HG03095 (cell line): ENCODE data around the gene NELFB.

Experiments used
- ATAC-seq: cut with Tn5 transposase; IDR thresholded peaks from one replicate; pipeline ENCODE4 v1.9.1; 2021; ENCODE audit warnings: moderate library complexity; ENCODE audit not compliant: unreplicated experiment

NELFB gene

DNA sequence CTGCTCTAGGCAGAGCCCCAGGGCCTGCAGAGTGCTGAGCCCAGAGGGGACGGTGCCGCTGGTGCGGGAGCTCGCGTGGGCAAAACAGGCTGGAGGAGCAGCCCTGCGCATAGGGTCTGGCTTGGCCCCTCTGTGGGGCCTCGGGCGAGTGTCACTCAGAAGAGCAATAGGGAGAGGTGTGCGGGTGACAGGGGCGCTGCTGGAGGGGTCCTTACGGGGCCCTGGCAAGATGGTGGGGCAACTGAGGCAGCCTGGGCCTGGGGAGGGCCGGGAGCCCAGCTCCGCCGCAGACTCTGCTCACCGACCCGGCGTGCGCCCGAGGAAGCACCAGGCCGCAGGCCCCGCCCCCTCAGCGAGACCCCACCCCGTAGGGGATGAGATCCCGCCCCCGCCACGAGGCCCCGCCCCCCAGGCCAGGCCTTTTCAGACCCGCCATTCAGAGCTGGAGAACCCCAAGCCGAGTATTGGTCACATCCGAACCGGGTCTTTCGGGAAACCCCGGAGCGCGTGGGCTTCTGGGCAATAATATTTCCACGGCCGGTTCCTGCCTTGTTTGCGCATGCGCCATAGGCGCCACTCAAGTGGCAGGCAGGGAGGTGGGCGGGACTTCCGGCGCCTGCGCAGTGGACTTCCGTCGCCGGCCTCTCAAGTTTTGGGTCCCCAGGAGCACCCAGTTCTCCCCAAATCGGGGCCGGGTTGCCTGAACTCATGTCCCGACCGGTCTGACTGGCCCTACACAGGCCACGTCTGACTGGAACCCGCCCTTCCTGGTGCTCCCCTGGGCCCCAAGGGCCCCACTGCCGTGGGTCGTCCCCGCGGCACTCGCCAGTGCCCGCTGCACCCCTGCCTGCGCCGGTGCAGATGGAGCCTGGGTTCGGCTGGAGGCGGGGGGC lies 31.8 kb upstream of the NELFB start:
- peak; percentile 59 for ATAC-seq

DNA sequence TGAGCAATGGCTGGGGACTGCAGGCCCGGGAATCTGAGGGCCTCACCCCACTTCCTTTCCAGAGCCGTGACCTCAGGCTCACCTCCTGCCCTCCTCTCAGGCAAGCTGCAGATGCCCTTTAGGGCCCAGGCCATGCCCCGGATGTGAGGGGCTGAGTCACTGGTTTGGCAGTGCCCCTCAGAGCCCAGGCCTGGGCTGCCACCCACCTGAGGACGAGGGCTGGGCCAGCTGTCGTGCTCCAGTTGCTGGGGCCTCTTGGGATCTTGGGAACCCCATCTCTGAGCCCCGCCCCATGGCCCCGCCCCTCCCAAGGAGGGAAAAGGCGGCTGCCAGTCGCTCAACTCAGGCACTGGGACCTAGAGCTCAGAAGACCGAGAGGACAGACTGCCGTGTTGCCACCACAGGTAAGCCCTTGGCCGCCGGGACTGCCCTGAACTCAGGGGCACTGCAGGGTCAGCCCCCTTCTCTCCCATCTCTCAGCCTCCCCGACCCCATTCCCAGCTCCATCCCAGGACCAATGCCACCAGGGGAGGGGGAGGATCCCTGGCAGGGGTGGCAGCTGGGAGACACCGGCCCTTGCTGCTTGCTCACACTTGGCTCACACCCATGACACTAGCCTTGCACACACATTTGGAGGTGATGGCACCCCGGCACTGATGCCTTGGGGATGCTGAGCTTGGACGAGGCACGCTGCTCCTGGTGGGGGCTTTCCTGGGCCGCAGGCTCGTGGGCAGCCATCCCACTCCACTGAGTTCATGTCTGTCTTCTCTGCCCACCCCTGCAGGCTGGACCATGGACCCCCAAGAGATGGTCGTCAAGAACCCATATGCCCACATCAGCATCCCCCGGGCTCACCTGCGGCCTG lies 30.1 kb upstream of the NELFB start, which contains the start of gene CYSRT1:
CYSRT1 (plus strand) TSS at position 345 of the 865 bp plus-strand sequence; CDS start at position 793, 448 bp downstream.
- ATAC-seq = no peak

DNA sequence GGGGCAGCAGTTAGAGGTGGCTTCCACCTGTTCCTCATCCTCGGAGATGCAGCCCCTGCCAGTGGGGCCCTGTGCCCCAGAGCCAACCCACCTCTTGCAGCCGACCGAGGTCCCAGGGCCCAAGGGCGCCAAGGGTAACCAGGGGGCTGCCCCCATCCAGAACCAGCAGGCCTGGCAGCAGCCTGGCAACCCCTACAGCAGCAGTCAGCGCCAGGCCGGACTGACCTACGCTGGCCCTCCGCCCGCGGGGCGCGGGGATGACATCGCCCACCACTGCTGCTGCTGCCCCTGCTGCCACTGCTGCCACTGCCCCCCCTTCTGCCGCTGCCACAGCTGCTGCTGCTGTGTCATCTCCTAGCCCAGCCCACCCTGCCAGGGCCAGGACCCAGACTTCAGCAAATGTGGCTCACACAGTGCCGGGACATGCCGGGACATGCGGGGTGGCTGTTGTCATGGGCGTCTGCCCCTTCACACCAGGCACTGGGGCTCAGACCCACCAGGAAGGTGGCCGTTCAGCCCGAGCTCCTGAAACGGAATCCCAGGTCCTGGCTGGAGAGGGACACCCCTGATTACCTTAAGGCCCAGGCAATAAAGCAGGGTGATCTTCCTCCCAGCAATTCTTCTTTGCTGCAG lies 29.3 kb upstream of the NELFB start:
- ATAC-seq = no peak

DNA sequence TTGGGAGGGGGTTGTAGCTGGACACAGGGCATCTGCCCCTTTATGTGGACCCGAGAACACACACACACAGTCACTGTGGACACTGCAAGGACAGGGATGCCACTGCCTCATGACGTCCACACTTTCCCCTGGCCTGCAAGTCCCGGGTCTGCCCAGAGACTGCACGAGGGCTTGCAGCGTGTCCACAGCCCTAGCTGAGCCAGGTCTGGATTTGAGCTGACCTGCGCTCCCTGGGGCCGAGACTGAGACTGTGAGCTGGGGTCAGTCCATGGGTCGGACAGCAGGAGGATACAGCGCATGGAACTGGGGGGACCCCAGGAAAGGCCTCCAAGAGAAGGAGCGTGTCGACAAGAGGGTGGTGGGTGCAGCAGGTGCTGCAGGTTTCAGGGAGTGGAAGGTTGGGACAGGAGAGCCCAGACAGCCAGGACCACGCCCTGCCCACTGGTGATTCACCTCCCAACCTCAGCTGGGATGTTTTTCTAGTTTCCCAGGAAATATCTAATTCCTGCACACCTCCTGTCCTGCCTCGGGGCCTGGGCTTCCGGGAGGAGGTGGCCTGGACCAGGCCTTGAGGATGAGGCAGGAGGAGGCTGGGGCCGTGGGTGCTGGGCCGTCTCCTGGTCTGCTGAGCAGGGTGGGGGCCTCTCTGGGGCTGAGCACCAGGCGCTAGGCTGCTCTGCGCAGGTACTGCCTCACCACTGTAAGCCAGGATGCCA lies 28.6 kb upstream of the NELFB start:
- no peak for ATAC-seq

DNA sequence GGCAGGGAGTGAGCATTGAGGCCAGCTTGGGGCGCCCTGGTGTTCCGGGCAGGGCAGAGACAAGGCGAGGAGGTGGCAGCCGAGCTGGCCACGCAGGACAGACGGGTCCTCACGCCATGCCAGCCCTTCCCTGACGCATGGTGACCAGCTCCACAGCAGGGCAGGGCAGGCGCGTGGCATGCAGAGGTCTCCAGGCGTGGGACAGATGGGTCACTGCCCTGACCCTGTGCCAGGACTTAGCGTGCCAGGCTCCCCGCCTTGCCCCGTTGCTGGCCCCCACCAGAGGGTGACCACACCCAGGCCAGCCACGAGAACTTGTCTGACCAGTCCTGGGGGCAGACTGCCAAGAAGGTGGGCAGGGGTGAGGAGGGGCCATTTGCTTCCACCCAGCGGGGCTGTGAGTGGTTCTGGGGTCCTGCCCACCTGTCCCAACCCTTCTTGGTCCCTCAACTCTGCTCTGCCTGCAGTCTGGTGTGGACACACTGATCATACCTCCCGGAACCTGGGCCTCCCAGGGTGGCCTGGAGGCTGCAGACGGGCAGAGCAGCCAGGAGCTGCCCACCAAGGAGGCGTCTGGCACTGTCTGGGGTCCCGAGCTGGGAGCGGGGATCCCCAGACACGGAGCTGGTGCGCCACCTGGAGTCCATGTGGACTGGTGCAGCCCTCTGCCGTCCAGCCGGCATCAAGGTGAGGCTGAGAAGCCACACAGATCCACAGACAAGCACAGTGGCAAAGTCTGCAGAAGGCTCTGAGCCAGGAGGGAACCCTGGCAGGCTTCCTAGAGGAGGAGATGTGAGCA lies 27.9 kb upstream of the NELFB start, which contains the start of gene RNF224:
RNF224 (plus strand) TSS at position 449 of the 799 bp plus-strand sequence. CDS start 834 bp downstream, outside the sequence.
- ATAC-seq = no peak

DNA sequence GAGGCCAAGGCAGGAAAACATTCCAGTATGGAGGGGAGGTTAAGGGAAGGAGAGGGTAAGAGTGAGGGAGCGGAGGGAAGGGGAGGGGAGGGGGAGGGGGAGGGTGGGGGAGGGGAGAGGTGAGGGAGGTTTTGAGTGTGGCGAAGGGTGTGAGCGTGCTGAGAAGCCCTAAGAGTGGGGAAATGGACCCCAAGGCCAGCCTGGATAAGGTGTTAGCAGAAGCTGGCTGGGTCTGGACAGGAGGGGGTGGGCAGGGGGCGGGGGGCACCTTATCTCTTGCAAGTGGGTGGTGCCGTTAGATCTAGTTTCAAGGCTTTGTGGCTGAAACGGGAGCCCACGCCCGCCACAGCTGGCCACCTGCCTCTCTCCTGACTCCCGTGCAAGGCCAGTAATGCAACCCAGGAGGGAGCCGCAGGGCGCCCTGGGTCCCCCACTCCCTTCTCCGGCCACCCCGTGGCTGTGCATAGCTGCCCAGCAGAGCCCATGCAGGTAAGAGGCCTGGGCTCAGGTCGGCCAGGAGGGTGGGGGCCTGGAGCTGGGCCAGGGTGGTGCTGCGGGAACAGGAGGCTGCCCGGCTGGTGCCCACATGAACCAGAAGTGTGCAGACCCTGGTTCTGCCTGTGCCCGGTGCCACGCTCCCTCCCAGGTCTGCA lies 27.1 kb upstream of the NELFB start:
- no peak for ATAC-seq

DNA sequence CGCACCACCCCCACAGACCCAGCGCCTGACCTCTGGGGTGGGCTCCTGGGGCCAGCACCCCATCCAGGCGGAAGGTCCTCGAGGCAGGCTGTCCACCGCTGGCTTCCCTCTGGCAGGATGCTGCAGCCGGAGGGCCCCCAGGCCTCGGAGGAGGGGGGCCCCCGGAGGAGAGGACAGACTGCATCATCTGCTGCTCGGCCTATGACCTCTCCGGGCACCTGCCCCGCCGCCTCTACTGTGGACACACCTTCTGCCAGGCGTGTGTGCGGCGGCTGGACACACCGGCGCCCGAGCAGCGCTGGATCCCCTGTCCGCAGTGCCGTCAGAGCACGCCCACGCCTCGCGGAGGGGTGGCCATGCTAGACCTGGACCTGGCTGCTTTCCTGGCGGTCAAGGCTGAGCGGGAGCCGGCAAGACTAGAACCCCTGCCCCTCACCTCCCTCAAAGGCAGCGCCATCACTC lies 26.6 kb upstream of the NELFB start:
- ATAC-seq = no peak

DNA sequence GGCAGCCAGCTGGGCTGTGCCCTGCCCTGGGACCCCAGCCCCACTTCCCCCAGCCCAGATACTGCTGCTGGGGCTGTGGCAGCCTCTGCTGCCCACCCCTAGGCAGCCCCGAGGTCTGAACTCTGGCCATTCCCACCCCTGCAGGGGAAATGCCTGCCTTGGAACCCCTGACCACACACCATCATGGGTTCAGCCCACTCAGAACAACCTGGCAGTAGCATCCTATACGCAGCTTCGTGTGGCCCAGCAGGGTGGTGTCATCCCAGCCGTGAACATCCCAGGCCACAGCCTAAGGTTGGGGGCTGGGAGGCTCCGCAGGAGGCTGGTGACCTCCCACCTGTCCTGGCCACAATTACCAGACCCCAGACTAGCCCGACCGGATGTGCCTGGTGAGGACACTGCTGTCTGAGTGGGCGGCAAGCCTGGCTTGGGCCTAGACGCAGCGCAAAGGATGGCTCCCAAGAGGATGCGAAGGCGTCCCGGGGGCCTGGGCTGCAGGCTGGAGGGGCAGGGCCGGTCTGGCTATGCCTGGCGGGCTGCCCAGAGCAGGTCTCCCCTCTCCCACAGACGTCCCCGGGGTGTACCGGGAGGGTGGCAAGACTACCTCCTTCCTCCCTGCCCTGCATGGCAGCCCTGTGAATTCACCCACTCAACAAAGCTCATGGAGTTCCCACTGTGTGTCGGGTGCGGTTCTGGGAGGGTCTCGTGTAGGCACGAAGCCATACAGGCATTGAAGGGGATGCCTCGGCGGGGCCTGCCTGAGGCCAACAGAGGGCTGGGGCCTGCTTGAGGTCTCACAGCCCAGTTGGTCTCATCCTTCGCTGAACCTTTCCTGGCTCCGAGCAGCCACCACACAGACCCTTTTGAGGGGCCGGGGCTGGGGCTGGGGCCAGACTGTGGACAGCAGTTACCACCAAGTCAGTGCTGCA lies 25.9 kb upstream of the NELFB start:
- no peak for ATAC-seq

DNA sequence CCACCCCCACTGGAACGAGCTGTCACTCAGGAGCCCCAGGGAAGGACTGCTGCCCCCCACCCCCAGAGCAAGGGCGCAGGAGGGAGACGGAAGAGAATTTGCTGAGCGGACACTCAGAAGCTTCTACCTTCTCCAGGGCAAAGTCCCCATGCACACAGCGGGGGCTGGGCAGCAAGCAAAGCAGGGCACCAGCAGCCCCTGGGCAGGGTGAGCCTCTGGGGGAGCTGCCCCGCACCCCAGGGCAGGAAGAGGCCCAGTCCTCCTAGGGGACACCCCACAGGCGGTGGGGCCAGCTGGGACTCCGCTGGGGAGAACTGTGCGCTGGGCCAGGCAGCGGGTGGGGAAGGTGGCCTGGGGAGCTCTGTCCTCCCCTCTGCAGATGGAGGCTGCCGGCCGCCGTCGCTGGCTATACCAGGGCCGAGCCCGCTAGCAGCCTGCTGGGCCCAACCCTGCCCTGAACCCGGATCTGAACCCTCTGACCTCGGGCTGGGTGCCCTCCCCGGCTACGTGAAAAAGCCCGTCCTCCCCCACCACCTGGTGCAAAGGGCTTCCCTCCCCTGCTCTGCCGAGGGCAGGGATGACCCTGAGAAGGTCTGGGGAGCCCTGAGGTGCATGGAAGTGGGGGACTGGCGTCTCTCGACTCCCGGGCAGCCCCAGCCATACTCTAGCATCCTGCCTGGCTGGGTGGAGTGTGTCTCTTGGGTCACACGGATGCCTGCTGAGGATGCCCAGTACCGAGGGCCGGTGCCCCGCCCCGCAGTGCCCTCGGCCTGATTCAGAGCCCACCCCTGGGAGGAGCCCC lies 25.0 kb upstream of the NELFB start:
- ATAC-seq = no peak

DNA sequence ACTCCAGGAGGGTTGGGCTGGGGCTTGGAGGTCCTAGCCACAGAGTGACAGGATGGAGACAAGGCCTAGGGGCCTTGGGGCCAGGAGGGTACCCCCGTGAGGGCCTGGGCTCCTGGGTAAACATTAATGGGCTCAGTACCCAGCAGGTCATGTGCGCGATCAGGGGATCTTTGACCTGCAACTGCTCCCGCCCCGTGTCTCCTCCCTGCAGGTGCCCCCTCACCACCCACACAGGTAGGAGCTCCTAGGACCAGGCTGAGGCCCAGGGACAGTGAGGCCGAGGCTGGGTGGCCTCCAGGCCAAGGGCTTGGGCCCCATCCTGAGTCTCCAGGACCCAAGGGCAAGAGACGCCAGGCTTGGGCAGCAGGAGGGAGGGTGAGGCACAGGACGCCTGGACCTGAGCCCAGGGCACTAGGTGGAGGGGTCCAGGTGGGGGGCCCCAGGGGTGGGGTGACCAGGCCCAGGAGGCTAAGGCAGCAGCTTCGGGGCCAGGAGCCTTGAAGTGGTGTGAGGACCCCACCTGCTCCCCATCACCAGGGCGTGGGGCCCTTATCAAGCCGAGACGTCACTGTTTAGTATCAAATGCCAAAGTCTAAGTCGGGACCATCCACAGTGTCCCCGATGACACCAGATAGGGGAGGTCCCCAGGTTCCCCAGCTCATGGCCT lies 24.3 kb upstream of the NELFB start, which contains the start of gene SLC34A3:
SLC34A3 (plus strand) TSS at position 197 of the 667 bp plus-strand sequence. CDS start 802 bp downstream, outside the sequence.
- ATAC-seq = no peak

DNA sequence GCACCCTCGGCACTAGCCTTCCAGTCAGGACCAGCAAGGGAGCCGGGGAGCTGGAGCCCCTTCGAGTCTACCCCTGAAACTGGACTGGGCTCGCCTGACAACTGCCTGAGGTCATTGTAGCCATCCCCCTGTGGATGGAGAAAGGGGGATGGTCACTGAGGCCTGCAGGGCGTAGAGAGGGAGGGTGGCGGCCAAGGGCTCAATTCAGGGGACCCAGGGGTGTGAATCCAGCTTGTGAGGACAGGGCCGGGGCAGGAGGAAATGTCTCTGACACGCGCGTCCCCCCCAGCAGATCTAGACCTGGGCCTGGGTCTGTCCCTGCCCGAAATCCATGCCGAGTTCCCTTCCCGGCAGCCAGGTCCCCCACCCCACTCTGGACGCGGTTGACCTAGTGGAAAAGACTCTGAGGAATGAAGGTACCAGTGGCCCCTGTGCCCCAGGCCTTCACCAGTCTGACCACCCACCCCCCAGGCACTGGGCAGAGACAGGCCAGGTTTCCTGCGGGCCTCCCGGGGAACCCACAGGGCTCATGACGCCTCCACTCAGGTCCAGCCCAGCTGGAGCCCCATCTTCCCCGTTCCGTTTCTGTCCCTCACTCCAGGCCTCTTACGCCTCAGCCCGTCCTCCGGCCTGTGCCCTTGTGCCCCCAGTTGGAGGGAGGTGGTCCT lies 23.6 kb upstream of the NELFB start:
- ATAC-seq = no peak

DNA sequence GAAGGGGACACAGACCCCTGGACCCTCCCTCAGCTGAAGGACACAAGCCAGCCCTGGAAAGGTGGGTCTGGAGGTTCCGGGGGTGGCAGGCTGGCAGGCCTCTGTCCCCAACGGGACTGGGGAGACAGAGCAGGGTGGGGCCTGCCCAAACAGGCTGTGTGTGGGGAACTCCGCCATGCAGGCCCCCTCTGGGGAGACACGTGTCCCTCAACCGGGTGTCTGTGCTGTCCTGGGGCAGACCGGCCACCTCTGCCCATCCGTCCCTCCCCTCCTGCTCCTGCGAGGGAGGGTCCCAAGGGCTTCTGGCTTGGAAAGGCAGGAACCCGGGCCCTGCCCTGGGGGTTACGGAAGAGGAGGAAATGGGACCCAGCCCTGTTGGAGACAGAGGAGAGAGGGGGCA lies 23.0 kb upstream of the NELFB start:
- ATAC-seq = no peak

DNA sequence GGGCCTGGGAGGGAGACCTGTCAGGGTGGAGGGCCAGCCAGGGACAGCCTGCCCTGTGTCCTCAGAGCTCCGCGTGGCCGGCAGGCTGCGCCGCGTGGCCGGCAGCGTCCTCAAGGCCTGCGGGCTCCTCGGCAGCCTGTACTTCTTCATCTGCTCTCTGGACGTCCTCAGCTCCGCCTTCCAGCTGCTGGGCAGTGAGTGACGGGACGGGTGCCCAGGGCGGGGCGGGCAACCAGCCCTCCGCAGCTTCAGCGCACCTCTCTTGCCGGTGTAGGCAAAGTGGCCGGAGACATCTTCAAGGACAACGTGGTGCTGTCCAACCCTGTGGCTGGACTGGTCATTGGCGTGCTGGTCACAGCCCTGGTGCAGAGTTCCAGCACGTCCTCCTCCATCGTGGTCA lies 22.6 kb upstream of the NELFB start:
- no peak for ATAC-seq

DNA sequence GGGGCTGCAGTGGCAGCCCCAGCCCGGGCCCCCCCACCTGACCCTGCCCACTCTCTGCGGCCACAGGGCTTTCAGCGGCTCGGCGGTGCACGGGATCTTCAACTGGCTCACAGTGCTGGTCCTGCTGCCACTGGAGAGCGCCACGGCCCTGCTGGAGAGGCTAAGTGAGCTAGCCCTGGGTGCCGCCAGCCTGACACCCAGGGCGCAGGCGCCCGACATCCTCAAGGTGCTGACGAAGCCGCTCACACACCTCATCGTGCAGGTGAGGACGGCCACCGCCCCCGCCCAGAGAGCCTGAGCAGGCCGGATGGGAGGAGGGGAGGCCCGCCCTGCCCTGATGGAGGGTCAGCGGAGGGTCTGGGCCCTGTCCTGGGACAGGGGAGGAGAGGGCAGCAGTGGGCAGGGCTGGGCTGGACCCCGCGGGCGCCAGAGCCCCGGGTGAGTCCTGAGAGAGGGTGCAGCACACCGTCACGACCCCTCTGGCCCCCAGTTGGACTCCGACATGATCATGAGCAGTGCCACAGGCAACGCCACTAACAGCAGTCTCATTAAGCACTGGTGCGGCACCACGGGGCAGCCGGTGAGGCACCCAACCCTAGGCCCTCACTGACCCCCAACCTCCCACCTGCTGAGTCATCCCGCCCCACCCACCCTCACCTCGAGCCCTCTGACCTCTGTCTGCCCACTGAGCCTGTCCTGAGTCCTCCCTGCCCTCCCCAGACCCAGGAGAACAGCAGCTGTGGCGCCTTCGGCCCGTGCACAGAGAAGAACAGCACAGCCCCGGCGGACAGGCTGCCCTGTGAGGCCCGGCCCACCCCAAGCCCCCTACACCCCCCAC lies 21.8 kb upstream of the NELFB start:
- no peak for ATAC-seq

DNA sequence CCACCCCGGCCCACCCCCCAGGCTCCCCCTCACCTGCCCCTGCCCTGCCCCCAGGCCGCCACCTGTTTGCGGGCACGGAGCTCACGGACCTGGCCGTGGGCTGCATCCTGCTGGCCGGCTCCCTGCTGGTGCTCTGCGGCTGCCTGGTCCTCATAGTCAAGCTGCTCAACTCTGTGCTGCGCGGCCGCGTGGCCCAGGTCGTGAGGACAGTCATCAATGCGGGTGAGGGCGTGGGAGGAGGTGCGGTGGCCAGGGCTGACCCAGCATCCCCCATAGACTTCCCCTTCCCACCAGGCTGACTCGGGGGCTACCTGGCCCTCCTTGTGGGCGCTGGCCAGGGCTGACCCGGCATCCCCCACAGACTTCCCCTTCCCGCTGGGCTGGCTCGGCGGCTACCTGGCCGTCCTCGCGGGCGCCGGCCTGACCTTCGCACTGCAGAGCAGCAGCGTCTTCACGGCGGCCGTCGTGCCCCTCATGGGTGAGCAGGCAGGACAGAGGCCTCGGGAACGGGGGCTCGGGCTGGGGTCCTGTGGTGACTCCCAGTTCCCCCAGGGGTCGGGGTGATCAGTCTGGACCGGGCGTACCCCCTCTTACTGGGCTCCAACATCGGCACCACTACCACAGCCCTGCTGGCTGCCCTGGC lies 21.0 kb upstream of the NELFB start:
- no peak for ATAC-seq
